Activated CD8-positive, alpha-beta T cell treated with anti-CD3 and anti-CD28 coated beads, Interleukin-2, amount 10 ng/mL, durations not matched to agents 7 days and 5 days (primary cell): Measurements from ENCODE around the gene CNIH2. TPM values are rescaled to one million over a fixed set of nuclear protein-coding genes. Genes with fewer than 3 reads are reported as not detected.
"Not testable (repeated sequence)": the region's sequence is repeated elsewhere in the genome, so short reads cannot be mapped to it uniquely, and the experiment has no call there.

Experiments used
- ATAC-seq: fragments of 150-1000 bp; cut with Tn5 transposase; one replicate; pipeline ENCODE4 v1.10.0; 2021; ENCODE audit warnings: moderate library complexity
- CTCF ChIA-PET: fragments of 350-600 bp; sonication (Branson Sonifier 250); formaldehyde crosslinking; loops from one replicate; lab custom pipeline; 2021; ENCODE audit warnings: antibody characterized with exemption; lab: Charles Lee
- POLR2A ChIA-PET: fragments of 350-600 bp; sonication (Branson Sonifier 250); formaldehyde crosslinking; loops from one replicate; lab custom pipeline; 2021; ENCODE audit warnings: antibody characterized with exemption; lab: Charles Lee
- DNase-seq: peaks from one replicate; pipeline ENCODE4 v3.0.0-alpha.2; 2020
- H3K27ac Mint-ChIP-seq: one replicate; pipeline ENCODE4 v1.8.0; 2021; ENCODE audit warnings: mild to moderate bottlenecking, mixed read lengths
- H3K27me3 Mint-ChIP-seq: one replicate; pipeline ENCODE4 v1.8.0; 2021; ENCODE audit warnings: low read depth, mixed read lengths
- H3K36me3 Mint-ChIP-seq: one replicate; pipeline ENCODE4 v1.8.0; 2021; ENCODE audit warnings: low read depth, mixed read lengths
- H3K4me1 Mint-ChIP-seq: one replicate; pipeline ENCODE4 v1.8.0; 2021; ENCODE audit warnings: low read depth, mixed read lengths
- H3K4me3 Mint-ChIP-seq: one replicate; pipeline ENCODE4 v1.8.0; 2021; ENCODE audit warnings: mild to moderate bottlenecking, mixed read lengths
- H3K9me3 Mint-ChIP-seq: one replicate; pipeline ENCODE4 v1.8.0; 2022; ENCODE audit warnings: mixed read lengths; ENCODE audit not compliant: insufficient read depth
- total RNA-seq, 2 experiments: library from RNA; stranded (reverse); gene quantifications; one replicate each; pipeline ENCODE4 v1.2.3, GENCODE V29; 2021

Gene CNIH2
- total RNA-seq, 2 experiments from 2014 or later, result 2.7 to 3.6 TPM

- Mint-ChIP-seq H3K4me3 (peak within 1 kb of the TSS; percentile 87), H3K9me3 (peaks cover 13% of the 10 kb centered on the region), H3K36me3 (peaks cover 44% of the 10 kb centered on the region), H3K27me3 (no peaks in the 10 kb centered on the region), H3K27ac (peak within 1 kb of the TSS; percentile 99), H3K4me1 (peaks cover 66% of the 10 kb centered on the region)
- POLR2A ChIA-PET, result interaction anchor here (0.5 to 3.9 kb wide), 7 partner anchors 10 to 851 kb away, joined by 3 to 33 read pairs (median 3); partner anchors contain the start of genes BRMS1 and RIN1
- ATAC-seq (no peak), DNase-seq (peak; percentile 71)
- CTCF ChIA-PET, result interaction anchor here (1.3 to 2.4 kb wide), 5 partner anchors 10 to 72 kb away, joined by 5 to 15 read pairs (median 7); partner anchors contain the start of gene RIN1
Measured at GRCh38 chr11:66316849-66317251, 38.9 kb downstream of the CNIH2 start, which contains the start of gene CD248. CD248 (minus strand) TSS chr11:66317044; CDS start chr11:66317027, 17 bp downstream.

- CTCF ChIA-PET, result interaction anchor here (0.8 to 2.4 kb wide), 6 partner anchors 9 to 72 kb away, joined by 3 to 15 read pairs (median 6); partner anchors contain the start of gene RIN1
- H3K4me1 Mint-ChIP-seq, result peaks cover 68% of the 10 kb centered on the region
- H3K36me3 Mint-ChIP-seq, result peaks cover 44% of the 10 kb centered on the region
- ATAC-seq (peak; percentile 17), DNase-seq (peak; percentile 83)
- H3K27ac Mint-ChIP-seq, result peak overlapping the region; percentile 99
- peaks cover 13% of the 10 kb centered on the region for H3K9me3 Mint-ChIP-seq
- H3K4me3 Mint-ChIP-seq, result peak overlapping the region; percentile 87
- H3K27me3 Mint-ChIP-seq, result no peaks in the 10 kb centered on the region
- POLR2A ChIA-PET, result interaction anchor here (0.5 to 3.9 kb wide), 7 partner anchors 9 to 850 kb away, joined by 3 to 33 read pairs (median 3); partner anchors contain the start of genes BRMS1 and RIN1
Measured at GRCh38 chr11:66317322-66317722, 39.3 kb downstream of the CNIH2 start.

- H3K27me3 Mint-ChIP-seq, result no peaks in the 10 kb centered on the region
- DNase-seq, result peak; percentile 95
- ChIA-PET POLR2A (interaction anchor here (0.8 to 3.9 kb wide), 7 partner anchors 9 to 54 kb away, joined by 3 to 33 read pairs (median 4); partner anchors contain the start of genes BRMS1, RIN1 and SLC29A2), CTCF (interaction anchor here (0.7 to 2.4 kb wide), 7 partner anchors 8 to 96 kb away, joined by 3 to 15 read pairs (median 5); partner anchors contain the start of gene RIN1)
- H3K4me3 Mint-ChIP-seq, result peak overlapping the region; percentile 87
- peaks cover 13% of the 10 kb centered on the region for H3K9me3 Mint-ChIP-seq
- peak; percentile 66 for ATAC-seq
- peak overlapping the region; percentile 99 for H3K27ac Mint-ChIP-seq
- H3K4me1 Mint-ChIP-seq, result peaks cover 73% of the 10 kb centered on the region
- H3K36me3 Mint-ChIP-seq, result peaks cover 44% of the 10 kb centered on the region
Measured at GRCh38 chr11:66317723-66318599, 40.0 kb downstream of the CNIH2 start.

GRCh38 chr11:66318600-66318970 is 40.6 kb downstream of the CNIH2 start:
- ATAC-seq, result no peak
- CTCF ChIA-PET, result interaction anchor here (2.4 kb wide), 1 partner anchor 8 kb away, joined by 15 read pairs; no protein-coding TSS in a partner anchor
- no peak for DNase-seq
- H3K4me1 Mint-ChIP-seq, result peaks cover 79% of the 10 kb centered on the region
- H3K27ac Mint-ChIP-seq, result peak overlapping the region; percentile 99
- peaks cover 42% of the 10 kb centered on the region for H3K36me3 Mint-ChIP-seq
- H3K27me3 Mint-ChIP-seq, result no peaks in the 10 kb centered on the region
- POLR2A ChIA-PET, result interaction anchor here (0.8 to 3.9 kb wide), 4 partner anchors 8 to 54 kb away, joined by 3 to 33 read pairs (median 12); partner anchors contain the start of genes RIN1 and SLC29A2
- peaks cover 13% of the 10 kb centered on the region for H3K9me3 Mint-ChIP-seq
- H3K4me3 Mint-ChIP-seq, result peak overlapping the region; percentile 87

- DNase-seq, CTCF ChIA-PET, H3K4me3 Mint-ChIP-seq, ATAC-seq, H3K27me3 Mint-ChIP-seq, POLR2A ChIA-PET: not testable (repeated sequence)
- Mint-ChIP-seq H3K9me3 (peaks cover 13% of the 10 kb centered on the region), H3K36me3 (peaks cover 28% of the 10 kb centered on the region), H3K27ac (peak overlapping the region; percentile 60), H3K4me1 (peaks cover 82% of the 10 kb centered on the region)
Measured at GRCh38 chr11:66320289-66320688, 42.3 kb downstream of the CNIH2 start.

GRCh38 chr11:66320748-66321147 is 42.8 kb downstream of the CNIH2 start:
- H3K27ac Mint-ChIP-seq, DNase-seq, ATAC-seq, H3K4me3 Mint-ChIP-seq, POLR2A ChIA-PET, H3K27me3 Mint-ChIP-seq, CTCF ChIA-PET: not testable (repeated sequence)
- peaks cover 24% of the 10 kb centered on the region for H3K36me3 Mint-ChIP-seq
- H3K9me3 Mint-ChIP-seq, result peaks cover 13% of the 10 kb centered on the region
- H3K4me1 Mint-ChIP-seq, result peaks cover 83% of the 10 kb centered on the region

- DNase-seq (no peak), ATAC-seq (no peak)
- Mint-ChIP-seq H3K9me3 (peaks cover 13% of the 10 kb centered on the region), H3K36me3 (peaks cover 19% of the 10 kb centered on the region), H3K4me3 (no peak overlapping the region), H3K27me3 (no peaks in the 10 kb centered on the region), H3K27ac (no peak overlapping the region), H3K4me1 (peaks cover 84% of the 10 kb centered on the region)
- ChIA-PET CTCF (interaction anchor here (1.2 to 2.0 kb wide), 4 partner anchors 9 to 14 kb away, joined by 3 to 48 read pairs (median 4); partner anchors contain the start of gene RIN1), POLR2A (interaction anchor here (0.9 kb wide), 1 partner anchor 10 kb away, joined by 7 read pairs; no protein-coding TSS in a partner anchor)
Measured at GRCh38 chr11:66321606-66322005, 43.6 kb downstream of the CNIH2 start.

- POLR2A ChIA-PET, result no interaction called here
- peaks cover 85% of the 10 kb centered on the region for H3K4me1 Mint-ChIP-seq
- H3K27ac Mint-ChIP-seq, result peak overlapping the region; percentile 73
- DNase-seq, result no peak
- no peak for ATAC-seq
- CTCF ChIA-PET, result interaction anchor here (0.8 to 2.0 kb wide), 4 partner anchors 9 to 34 kb away, joined by 3 to 48 read pairs (median 4); partner anchors contain the start of genes RIN1 and YIF1A
- no peak overlapping the region for H3K4me3 Mint-ChIP-seq
- peaks cover 19% of the 10 kb centered on the region for H3K36me3 Mint-ChIP-seq
- no peaks in the 10 kb centered on the region for H3K27me3 Mint-ChIP-seq
- peaks cover 13% of the 10 kb centered on the region for H3K9me3 Mint-ChIP-seq
Measured at GRCh38 chr11:66322732-66323427, 44.9 kb downstream of the CNIH2 start.

- CTCF ChIA-PET, result interaction anchor here (3.8 kb wide), 1 partner anchor 11 kb away, joined by 87 read pairs; no protein-coding TSS in a partner anchor
- no peak for ATAC-seq
- Mint-ChIP-seq H3K4me3 (no peak overlapping the region), H3K4me1 (peaks cover 85% of the 10 kb centered on the region), H3K36me3 (peaks cover 18% of the 10 kb centered on the region), H3K27me3 (no peaks in the 10 kb centered on the region), H3K27ac (peak overlapping the region; percentile 23), H3K9me3 (peaks cover 13% of the 10 kb centered on the region)
- POLR2A ChIA-PET, result interaction anchor here (0.6 kb wide), 2 partner anchors 8 to 10 kb away, joined by 3 to 4 read pairs; no protein-coding TSS in a partner anchor
- no peak for DNase-seq
Measured at GRCh38 chr11:66323684-66324083, 45.7 kb downstream of the CNIH2 start.

- Mint-ChIP-seq H3K27ac (peak overlapping the region; percentile 98), H3K27me3 (no peaks in the 10 kb centered on the region), H3K36me3 (peaks cover 8% of the 10 kb centered on the region), H3K4me1 (peaks cover 81% of the 10 kb centered on the region), H3K9me3 (peaks cover 6% of the 10 kb centered on the region), H3K4me3 (no peak overlapping the region)
- no peak for DNase-seq
- ChIA-PET CTCF (interaction anchor here (3.8 kb wide), 1 partner anchor 12 kb away, joined by 87 read pairs; no protein-coding TSS in a partner anchor), POLR2A (interaction anchor here (0.6 to 3.0 kb wide), 3 partner anchors 9 to 12 kb away, joined by 3 to 45 read pairs (median 4); no protein-coding TSS in a partner anchor)
- ATAC-seq, result no peak
Measured at GRCh38 chr11:66324664-66325063, 46.7 kb downstream of the CNIH2 start.
